Colon (tissue), 2 donors: Measurements from ENCODE around the gene FDX1.

Experiments used
- FAIRE-seq: peaks from 2 replicates; lab custom pipeline; 2012; peaks lifted over from hg19 to GRCh38; lab: Jason Lieb, UNC
- donor health status: control.
- donor health status: control.

The FDX1 gene

GRCh38 chr11:110512026-110512425, 82.3 kb downstream of the FDX1 start:
- no peak for FAIRE-seq

- no peak for FAIRE-seq
Observed at GRCh38 chr11:110513259-110513801, 83.6 kb downstream of the FDX1 start.

- FAIRE-seq: no peak
Observed at GRCh38 chr11:110513846-110514437, 84.2 kb downstream of the FDX1 start.
